ENCODE results near the gene PARD3. TPM values are rescaled to one million over a fixed set of nuclear protein-coding genes. Genes with fewer than 3 reads are reported as not detected.

PARD3 gene
- total RNA-seq, 1 experiment from 2014 or later = 57.4 TPM

- Histone ChIP-seq H3K27ac (no peak overlapping the region), H3K36me3 (ENCODE audit: low read depth) (no peaks in the 10 kb centered on the region), H3K4me3 (no peak overlapping the region), H3K4me2 (no peak overlapping the region), H2AFZ (no peak overlapping the region), H3K9me3 (ENCODE audit: insufficient read depth, low read depth) (no peaks in the 10 kb centered on the region), H3K9me2 (ENCODE audit: insufficient read depth) (no peaks in the 10 kb centered on the region), H3K79me2 (ENCODE audit: low read depth) (no peaks in the 10 kb centered on the region), H4K20me1 (ENCODE audit: insufficient read depth) (no peaks in the 10 kb centered on the region), H3K27me3 (ENCODE audit: insufficient read depth, low read depth) (no peaks in the 10 kb centered on the region), H3K4me1 (replicated peaks; ENCODE audit: insufficient read depth) (no peaks in the 10 kb centered on the region), H3F3A (ENCODE audit: insufficient read depth, low read depth) (no peaks in the 10 kb centered on the region)
- no peak for DNase-seq
- intact Hi-C loops (cut with micrococcal nuclease; ENCODE audit: unreplicated experiment) = no loop called here
- ChIA-PET CTCF (no interaction called here), POLR2A (ENCODE audit: unreplicated experiment) (no interaction called here)
- no TSS peak for BruUV-seq (replicated peaks)
- TF ChIP-seq CTCF (conservative IDR thresholded peaks at IDR 0.05) (no peak), EZH2 (IDR thresholded peaks at IDR 0.05; ENCODE audit: low read depth) (no peak)
Measured at GRCh38 chr10:34147641-34148304, 667.3 kb downstream of the PARD3 start.

- BruUV-seq (replicated peaks) = no TSS peak
- no peak for DNase-seq
- Histone ChIP-seq H3F3A (ENCODE audit: insufficient read depth, low read depth) (no peaks in the 10 kb centered on the region), H4K20me1 (ENCODE audit: insufficient read depth) (no peaks in the 10 kb centered on the region), H3K36me3 (ENCODE audit: low read depth) (no peaks in the 10 kb centered on the region), H3K4me1 (replicated peaks; ENCODE audit: insufficient read depth) (no peaks in the 10 kb centered on the region), H3K9me2 (ENCODE audit: insufficient read depth) (no peaks in the 10 kb centered on the region), H3K4me2 (no peak overlapping the region), H2AFZ (no peak overlapping the region), H3K4me3 (no peak overlapping the region), H3K27me3 (ENCODE audit: insufficient read depth, low read depth) (no peaks in the 10 kb centered on the region), H3K27ac (no peak overlapping the region), H3K9me3 (ENCODE audit: insufficient read depth, low read depth) (no peaks in the 10 kb centered on the region), H3K79me2 (ENCODE audit: low read depth) (no peaks in the 10 kb centered on the region)
- TF ChIP-seq EZH2 (IDR thresholded peaks at IDR 0.05; ENCODE audit: low read depth) (no peak), CTCF (conservative IDR thresholded peaks at IDR 0.05) (no peak)
- intact Hi-C loops (cut with micrococcal nuclease; ENCODE audit: unreplicated experiment) = no loop called here
- CTCF ChIA-PET = no interaction called here
- POLR2A ChIA-PET (ENCODE audit: unreplicated experiment) = no interaction called here
Measured at GRCh38 chr10:34145715-34146114, 669.4 kb downstream of the PARD3 start.

- TF ChIP-seq CTCF (conservative IDR thresholded peaks at IDR 0.05) (no peak), EZH2 (IDR thresholded peaks at IDR 0.05; ENCODE audit: low read depth) (no peak)
- intact Hi-C loops (cut with micrococcal nuclease; ENCODE audit: unreplicated experiment) = no loop called here
- no peaks in the 10 kb centered on the region for H3K4me1 ChIP-seq (replicated peaks; ENCODE audit: insufficient read depth)
- H3K9me2 ChIP-seq (ENCODE audit: insufficient read depth) = no peaks in the 10 kb centered on the region
- no peak overlapping the region for H3K4me2 ChIP-seq
- H3K4me3 ChIP-seq = no peak overlapping the region
- no peaks in the 10 kb centered on the region for H3F3A ChIP-seq (ENCODE audit: insufficient read depth, low read depth)
- H3K27ac ChIP-seq = no peak overlapping the region
- CTCF ChIA-PET = no interaction called here
- no peak for DNase-seq
- no peaks in the 10 kb centered on the region for H3K9me3 ChIP-seq (ENCODE audit: insufficient read depth, low read depth)
- H2AFZ ChIP-seq = no peak overlapping the region
- H4K20me1 ChIP-seq (ENCODE audit: insufficient read depth) = no peaks in the 10 kb centered on the region
- H3K79me2 ChIP-seq (ENCODE audit: low read depth) = no peaks in the 10 kb centered on the region
- POLR2A ChIA-PET (ENCODE audit: unreplicated experiment) = no interaction called here
- no TSS peak for BruUV-seq (replicated peaks)
- no peaks in the 10 kb centered on the region for H3K36me3 ChIP-seq (ENCODE audit: low read depth)
- H3K27me3 ChIP-seq (ENCODE audit: insufficient read depth, low read depth) = no peaks in the 10 kb centered on the region
Measured at GRCh38 chr10:34143466-34143865, 671.6 kb downstream of the PARD3 start.
